PC-3 (cell line): ENCODE results near the gene ALKBH2. TPM values are rescaled to one million over a fixed set of nuclear protein-coding genes. Genes with fewer than 3 reads are reported as not detected.

Experiments used
- ATAC-seq: fragments of 200-7000 bp; cut with Tn5 transposase; 2 replicates; pipeline ENCODE4 v1.9.1; 2020; ENCODE audit warnings: mild to moderate bottlenecking, moderate library complexity
- BruUV-seq: library from RNA; stranded (reverse); fragments of 400-500 nt; replicated peaks from 2 replicates; lab custom pipeline; 2021; lab: Mats Ljungman, UMichigan
- CTCF ChIA-PET: fragments of 300-600 bp; sonication (Branson Sonifier 250); formaldehyde crosslinking; loops from one replicate; lab custom pipeline; 2022; ENCODE audit warnings: antibody characterized with exemption; lab: Charles Lee
- POLR2A ChIA-PET: fragments of 300-600 bp; sonication (Branson Sonifier 250); formaldehyde crosslinking; loops from one replicate; lab custom pipeline; 2022; ENCODE audit warnings: antibody characterized with exemption; ENCODE audit not compliant: unreplicated experiment; lab: Charles Lee
- DNase-seq: peaks from one replicate; pipeline ENCODE4 v3.0.0-alpha.2; 2015
- H2AFZ ChIP-seq: fragments of 300-600 bp; sonication (generic); 2 replicates; pipeline ENCODE4 v1.6.0; 2016; ENCODE audit warnings: antibody characterized with exemption, low read length
- H3F3A ChIP-seq: fragments of 300-600 bp; sonication (generic); one replicate; pipeline ENCODE4 v1.6.0; 2017; ENCODE audit warnings: antibody characterized with exemption, low read length, control low read depth, mild to moderate bottlenecking; ENCODE audit not compliant: unreplicated experiment
- H3K27ac ChIP-seq: fragments of 300-600 bp; sonication (generic); 2 replicates; pipeline ENCODE4 v1.5.1; 2016; ENCODE audit warnings: mild to moderate bottlenecking, low read length
- H3K27me3 ChIP-seq: fragments of 300-600 bp; sonication (generic); 2 replicates; pipeline ENCODE4 v1.6.1; 2016; ENCODE audit warnings: low read length, mixed read lengths
- H3K36me3 ChIP-seq: fragments of 300-600 bp; sonication (generic); 2 replicates; pipeline ENCODE4 v1.6.1; 2016; ENCODE audit warnings: low read depth, mixed run types, low read length, mixed read lengths
- H3K4me1 ChIP-seq: fragments of 300-600 bp; sonication (generic); 2 replicates; pipeline ENCODE4 v1.5.1; 2016; ENCODE audit warnings: low read length; ENCODE audit not compliant: insufficient read depth
- H3K4me2 ChIP-seq: fragments of 300-600 bp; sonication (generic); 2 replicates; pipeline ENCODE4 v1.6.0; 2016; ENCODE audit warnings: low read length
- H3K4me3 ChIP-seq: fragments of 300-600 bp; sonication (generic); 2 replicates; pipeline ENCODE4 v1.5.1; 2016; ENCODE audit warnings: mild to moderate bottlenecking, low read length, mixed read lengths
- H3K79me2 ChIP-seq: fragments of 300-600 bp; sonication (generic); 2 replicates; pipeline ENCODE4 v1.6.1; 2017; ENCODE audit warnings: low read length, mixed read lengths
- H3K9ac ChIP-seq: fragments of 300-600 bp; sonication (generic); 2 replicates; pipeline ENCODE4 v1.6.0; 2016; ENCODE audit warnings: mild to moderate bottlenecking, low read length
- H3K9me2 ChIP-seq: fragments of 300-600 bp; sonication (generic); replicated peaks from 2 replicates; pipeline ENCODE4 v1.6.1; 2016; ENCODE audit warnings: mixed run types, low read length, mixed read lengths
- H3K9me3 ChIP-seq: fragments of 300-600 bp; sonication (generic); 2 replicates; pipeline ENCODE4 v1.6.1; 2016; ENCODE audit warnings: low read length, mixed read lengths
- H4K20me1 ChIP-seq: fragments of 300-600 bp; sonication (generic); 2 replicates; pipeline ENCODE4 v1.6.1; 2016; ENCODE audit warnings: low read length, mixed read lengths
- EZH2 ChIP-seq: fragments of 300-600 bp; sonication (generic); IDR thresholded peaks from one replicate; pipeline ENCODE4 v1.6.1; 2017; ENCODE audit warnings: antibody characterized with exemption, mild to moderate bottlenecking, low read length; ENCODE audit not compliant: unreplicated experiment
- EZH2phosphoT487 ChIP-seq: fragments of 300-600 bp; sonication (generic); IDR thresholded peaks from 2 replicates; pipeline ENCODE4 v1.6.1; 2018; ENCODE audit warnings: mild to moderate bottlenecking, antibody characterized with exemption, low read length, borderline replicate concordance
- intact Hi-C: fragments of 100-400 bp; cut with micrococcal nuclease; formaldehyde crosslinking; loops from 2 replicates; pipeline ENCODE4 v1.9.0; 2023
- total RNA-seq: library from RNA; depleted of rRNA; stranded (reverse); fragments of >200 nt; gene quantifications from 2 replicates; pipeline ENCODE4 v1.2.3, GENCODE V29; 2014
- TF ChIP-seq, protein P1 (sequence below): fragments of 300-600 bp; sonication (generic); conservative IDR thresholded peaks from 2 replicates; pipeline ENCODE4 v1.5.1; 2017; ENCODE audit warnings: antibody characterized with exemption, low read depth, mild to moderate bottlenecking, low read length

ALKBH2 gene
- total RNA-seq, 1 experiment from 2014 or later: 74.0 TPM

- peak overlapping the region; percentile 62 for H3K4me3 ChIP-seq
- H3F3A ChIP-seq: no peaks in the 10 kb centered on the region
- ATAC-seq (no peak), DNase-seq (no peak)
- no peaks in the 10 kb centered on the region for H3K27me3 ChIP-seq
- intact Hi-C loops: loop anchor here (1.0 to 10.0 kb wide), 8 partner anchors 40 to 530 kb away; partner anchors contain the start of genes CORO1C, ISCU and USP30
- H3K36me3 ChIP-seq: peaks cover 13% of the 10 kb centered on the region
- TF ChIP-seq, protein P1, sequence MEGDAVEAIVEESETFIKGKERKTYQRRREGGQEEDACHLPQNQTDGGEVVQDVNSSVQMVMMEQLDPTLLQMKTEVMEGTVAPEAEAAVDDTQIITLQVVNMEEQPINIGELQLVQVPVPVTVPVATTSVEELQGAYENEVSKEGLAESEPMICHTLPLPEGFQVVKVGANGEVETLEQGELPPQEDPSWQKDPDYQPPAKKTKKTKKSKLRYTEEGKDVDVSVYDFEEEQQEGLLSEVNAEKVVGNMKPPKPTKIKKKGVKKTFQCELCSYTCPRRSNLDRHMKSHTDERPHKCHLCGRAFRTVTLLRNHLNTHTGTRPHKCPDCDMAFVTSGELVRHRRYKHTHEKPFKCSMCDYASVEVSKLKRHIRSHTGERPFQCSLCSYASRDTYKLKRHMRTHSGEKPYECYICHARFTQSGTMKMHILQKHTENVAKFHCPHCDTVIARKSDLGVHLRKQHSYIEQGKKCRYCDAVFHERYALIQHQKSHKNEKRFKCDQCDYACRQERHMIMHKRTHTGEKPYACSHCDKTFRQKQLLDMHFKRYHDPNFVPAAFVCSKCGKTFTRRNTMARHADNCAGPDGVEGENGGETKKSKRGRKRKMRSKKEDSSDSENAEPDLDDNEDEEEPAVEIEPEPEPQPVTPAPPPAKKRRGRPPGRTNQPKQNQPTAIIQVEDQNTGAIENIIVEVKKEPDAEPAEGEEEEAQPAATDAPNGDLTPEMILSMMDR: no peak
- TF ChIP-seq EZH2phosphoT487: no peak
- no peak for TF ChIP-seq EZH2
- H2AFZ ChIP-seq: peak overlapping the region; percentile 88
- no peaks in the 10 kb centered on the region for H3K9me3 ChIP-seq
- H3K4me1 ChIP-seq: peaks cover 40% of the 10 kb centered on the region
- ChIA-PET CTCF (interaction anchor here (0.7 kb wide), 1 partner anchor 40 kb away, joined by 3 read pairs; the partner anchor contains the start of gene USP30), POLR2A (no interaction called here)
- peak overlapping the region; percentile 83 for H3K4me2 ChIP-seq
- H3K79me2 ChIP-seq: peaks cover 31% of the 10 kb centered on the region
- peak overlapping the region; percentile 68 for H3K9ac ChIP-seq
- no peaks in the 10 kb centered on the region for H3K9me2 ChIP-seq
- BruUV-seq: no TSS peak
- peak overlapping the region; percentile 27; the same call in 1 of the 2 replicates for H3K27ac ChIP-seq
- no peaks in the 10 kb centered on the region for H4K20me1 ChIP-seq
Measured at GRCh38 chr12:109092497-109093021, 713 bp downstream of the ALKBH2 start.

DNA sequence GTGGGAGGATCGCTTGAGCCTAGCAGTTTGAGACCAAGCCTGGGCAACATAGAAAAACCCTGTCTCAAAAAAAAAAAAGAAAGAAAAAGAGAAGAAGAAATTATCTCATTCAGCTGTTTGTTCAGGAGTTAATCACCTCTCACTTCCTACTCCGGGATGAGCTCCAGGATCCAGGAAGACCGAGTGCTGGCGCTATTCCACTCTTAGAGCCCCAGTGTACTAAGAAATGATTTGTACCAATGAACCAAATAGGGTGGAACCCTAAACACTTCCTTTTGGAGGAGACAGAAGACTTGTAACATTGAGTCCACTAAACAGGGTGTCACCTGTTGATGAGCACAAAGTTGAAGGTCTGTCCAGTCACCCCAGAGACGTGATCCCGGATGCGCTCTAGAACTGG, 3.6 kb downstream of the ALKBH2 start:
- H3K27ac ChIP-seq: no peak overlapping the region
- DNase-seq (peak; percentile 14), ATAC-seq (peak; percentile 17; the same call in 1 of the 2 replicates)
- no peaks in the 10 kb centered on the region for H4K20me1 ChIP-seq
- ChIA-PET CTCF (interaction anchor here (0.6 kb wide), 1 partner anchor 257 kb away, joined by 3 read pairs; no protein-coding TSS in a partner anchor), POLR2A (interaction anchor here (0.6 kb wide), 1 partner anchor 232 kb away, joined by 3 read pairs; the partner anchor contains the start of gene SSH1)
- H3K4me3 ChIP-seq: no peak overlapping the region
- peaks cover 42% of the 10 kb centered on the region for H3K4me1 ChIP-seq
- no peaks in the 10 kb centered on the region for H3F3A ChIP-seq
- no peaks in the 10 kb centered on the region for H3K27me3 ChIP-seq
- H3K79me2 ChIP-seq: peaks cover 31% of the 10 kb centered on the region
- H3K36me3 ChIP-seq: peaks cover 30% of the 10 kb centered on the region
- TF ChIP-seq EZH2phosphoT487: no peak
- TF ChIP-seq EZH2: no peak
- no peak overlapping the region for H2AFZ ChIP-seq
- no peak overlapping the region for H3K9ac ChIP-seq
- no peak overlapping the region for H3K4me2 ChIP-seq
- no peaks in the 10 kb centered on the region for H3K9me2 ChIP-seq
- no TSS peak for BruUV-seq
- H3K9me3 ChIP-seq: no peaks in the 10 kb centered on the region
- intact Hi-C loops: loop anchor here (5.0 to 10.0 kb wide), 2 partner anchors 252 to 355 kb away; partner anchors contain the start of gene CORO1C

- H3K4me2 ChIP-seq: no peak overlapping the region
- H3F3A ChIP-seq: no peaks in the 10 kb centered on the region
- no peak for TF ChIP-seq EZH2
- TF ChIP-seq, protein P1: no peak
- no peak for TF ChIP-seq EZH2phosphoT487
- no peak overlapping the region for H3K27ac ChIP-seq
- H3K36me3 ChIP-seq: peaks cover 30% of the 10 kb centered on the region
- CTCF ChIA-PET: no interaction called here
- intact Hi-C loops: no loop called here
- ATAC-seq (0 out of 2 replicates have a peak, but pooled peaks have one; percentile 10), DNase-seq (no peak)
- H3K27me3 ChIP-seq: no peaks in the 10 kb centered on the region
- H4K20me1 ChIP-seq: no peaks in the 10 kb centered on the region
- POLR2A ChIA-PET: interaction anchor here (0.6 kb wide), 1 partner anchor 12 kb away, joined by 3 read pairs; no protein-coding TSS in a partner anchor
- no peak overlapping the region for H3K4me3 ChIP-seq
- H3K9me2 ChIP-seq: no peaks in the 10 kb centered on the region
- H3K9ac ChIP-seq: no peak overlapping the region
- H2AFZ ChIP-seq: no peak overlapping the region
- H3K4me1 ChIP-seq: peaks cover 42% of the 10 kb centered on the region
- no peaks in the 10 kb centered on the region for H3K9me3 ChIP-seq
- BruUV-seq: no TSS peak
- peaks cover 31% of the 10 kb centered on the region for H3K79me2 ChIP-seq
Measured at GRCh38 chr12:109088818-109089217, 4.5 kb downstream of the ALKBH2 start.
